Measurements from ENCODE around the gene PRKN.

The PRKN gene

GRCh38 chr6:161956082-161956481 is 771.5 kb downstream of the PRKN start:
- DNase-seq (ENCODE audit: low spot score), result no peak

GRCh38 chr6:161954699-161955276 is 772.8 kb downstream of the PRKN start:
- no peak for DNase-seq (ENCODE audit: low spot score)

- DNase-seq (ENCODE audit: low spot score), result no peak
Observed at GRCh38 chr6:161954077-161954476, 773.5 kb downstream of the PRKN start.

DNA sequence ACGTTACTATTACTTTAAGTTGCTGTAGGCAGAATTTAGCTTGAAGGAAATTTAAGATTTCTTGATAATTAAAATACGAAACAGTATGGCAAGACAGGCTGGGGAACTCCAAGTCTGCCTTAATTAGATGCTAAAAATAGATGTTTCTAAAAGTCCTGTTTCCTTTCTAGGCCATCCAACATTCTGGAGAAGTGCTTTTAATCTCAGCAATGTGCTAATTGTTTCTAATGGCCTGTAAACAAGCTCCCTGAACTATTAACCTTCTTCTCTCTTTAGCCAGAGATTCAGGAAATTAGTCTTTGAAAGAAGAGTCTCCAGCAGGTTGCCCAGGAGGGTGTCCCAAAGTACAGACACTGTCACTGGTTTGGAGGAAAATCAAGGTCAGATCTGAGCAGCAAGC is 776.4 kb downstream of the PRKN start:
- no peak for DNase-seq (ENCODE audit: low spot score)

GRCh38 chr6:161949531-161949930 is 778.0 kb downstream of the PRKN start:
- DNase-seq (ENCODE audit: low spot score), result no peak

- DNase-seq (ENCODE audit: low spot score), result no peak
Observed at GRCh38 chr6:161948462-161948861, 779.1 kb downstream of the PRKN start.

DNA sequence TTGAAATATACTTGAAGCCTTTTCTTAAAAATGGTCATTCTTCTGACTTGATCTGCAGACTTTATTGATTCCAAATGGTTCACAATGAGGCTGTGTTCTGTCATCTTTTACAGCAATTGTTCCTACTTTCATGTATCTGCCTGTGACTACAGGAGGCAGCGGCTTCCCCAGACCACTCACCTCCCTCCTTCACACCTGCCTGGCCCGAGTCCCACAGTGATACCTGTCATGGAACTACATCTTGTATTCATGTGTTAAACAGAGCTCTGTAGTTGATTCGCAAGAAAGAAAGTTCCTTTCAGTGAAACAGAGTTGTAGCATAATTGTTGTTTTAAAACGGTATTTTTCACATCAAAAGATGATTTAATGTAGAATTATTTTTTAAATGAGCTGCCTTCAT is 780.2 kb downstream of the PRKN start:
- no peak for DNase-seq (ENCODE audit: low spot score)

DNA sequence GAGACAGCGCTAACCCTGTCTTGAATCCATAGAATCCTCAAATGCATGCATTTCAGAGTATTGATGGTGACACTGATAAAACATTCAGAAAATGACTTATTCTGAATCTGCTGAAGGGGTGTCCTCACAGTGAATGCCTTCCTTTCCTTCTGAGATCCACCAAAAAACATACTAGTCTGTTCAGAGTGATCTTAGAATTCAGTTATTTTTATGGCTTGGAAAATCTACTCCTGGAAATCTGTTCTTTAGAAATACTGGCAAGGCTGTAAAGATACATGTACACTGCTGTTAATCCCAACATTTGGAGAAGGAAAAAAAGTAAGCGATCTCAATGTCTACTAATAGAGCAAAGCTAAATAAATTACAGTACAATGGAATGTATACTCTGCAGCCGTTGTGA is 781.1 kb downstream of the PRKN start:
- no peak for DNase-seq (ENCODE audit: low spot score)

GRCh38 chr6:161943561-161943960 is 784.0 kb downstream of the PRKN start:
- DNase-seq (ENCODE audit: low spot score), result no peak

GRCh38 chr6:161941565-161941964 is 786.0 kb downstream of the PRKN start:
- no peak for DNase-seq (ENCODE audit: low spot score)

- DNase-seq (ENCODE audit: low spot score), result no peak
Observed at GRCh38 chr6:161940519-161940918, 787.0 kb downstream of the PRKN start.

GRCh38 chr6:161926324-161926723 is 801.2 kb downstream of the PRKN start:
- DNase-seq (ENCODE audit: low spot score), result no peak

DNA sequence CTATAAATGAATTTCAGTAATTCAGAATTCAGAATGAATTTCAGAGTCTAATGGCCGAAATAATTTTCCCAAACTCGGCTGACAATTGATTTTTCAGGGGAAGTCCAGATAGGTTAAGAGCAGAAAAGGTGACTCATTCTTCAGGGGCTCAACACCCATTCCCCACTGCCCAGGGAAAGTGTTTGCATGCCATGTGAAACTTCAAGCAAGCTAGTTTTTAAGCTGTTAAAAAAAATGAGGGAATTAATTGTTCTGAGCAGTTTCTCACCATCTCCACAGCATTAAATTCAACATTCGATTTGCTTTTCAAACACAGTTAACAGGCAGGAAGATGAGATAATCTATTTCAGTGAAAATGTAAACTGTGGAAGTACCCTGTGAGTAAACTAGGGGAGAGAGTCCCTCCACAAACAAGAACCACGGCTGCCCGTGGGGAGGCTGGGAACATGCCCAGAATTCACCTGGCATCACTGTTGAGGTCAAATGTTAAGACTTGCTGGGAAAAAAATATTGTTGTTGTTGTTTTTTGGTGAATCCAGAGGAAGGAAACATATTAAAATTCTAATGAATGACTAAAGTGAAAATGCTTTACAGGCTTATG is 803.0 kb downstream of the PRKN start:
- DNase-seq (ENCODE audit: low spot score), result no peak

- peak; percentile 26 for DNase-seq (ENCODE audit: low spot score)
Observed at GRCh38 chr6:161922631-161923119, 804.9 kb downstream of the PRKN start.

DNA sequence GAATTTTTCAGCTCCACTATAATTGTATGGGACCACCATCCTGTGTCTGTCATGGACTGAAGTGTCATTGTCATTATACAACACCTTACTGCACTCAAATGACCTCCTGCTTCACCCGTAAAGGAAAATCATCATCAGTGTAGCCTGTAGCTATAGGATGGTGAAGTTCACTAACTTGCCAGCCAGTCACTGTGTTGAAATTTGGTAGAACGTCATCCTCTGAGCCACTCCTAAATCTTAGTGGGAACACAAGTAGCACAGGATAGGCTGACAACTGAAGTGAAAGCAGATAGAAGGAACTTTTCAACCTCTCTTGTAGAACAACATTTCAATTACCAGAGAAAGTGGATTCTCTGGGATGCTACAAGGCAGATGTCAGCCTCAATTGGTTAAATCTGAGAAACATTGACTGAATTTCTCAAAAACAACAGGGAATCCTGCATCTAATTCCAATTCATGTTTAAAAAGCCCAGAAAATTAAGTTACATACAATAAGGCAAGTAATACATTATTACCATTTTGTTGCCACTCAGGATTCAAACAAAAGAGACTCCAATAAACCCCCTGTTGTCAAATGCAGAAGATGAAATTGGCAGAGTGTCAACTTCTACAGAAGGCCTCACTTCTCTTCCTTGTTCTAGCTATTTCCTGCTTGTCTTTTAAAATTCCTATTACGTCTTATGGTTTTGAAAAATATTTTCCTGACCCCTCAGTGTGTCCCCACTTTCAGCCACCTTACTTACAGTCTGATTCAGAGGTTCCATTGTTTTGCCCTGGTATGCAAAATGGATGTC is 805.8 kb downstream of the PRKN start:
- no peak for DNase-seq (ENCODE audit: low spot score)

GRCh38 chr6:161919691-161920090 is 807.9 kb downstream of the PRKN start:
- DNase-seq (ENCODE audit: low spot score), result no peak

GRCh38 chr6:161918628-161919205 is 808.8 kb downstream of the PRKN start:
- no peak for DNase-seq (ENCODE audit: low spot score)

GRCh38 chr6:161918109-161918531 is 809.4 kb downstream of the PRKN start:
- DNase-seq (ENCODE audit: low spot score), result no peak

GRCh38 chr6:161917645-161918044 is 809.9 kb downstream of the PRKN start:
- DNase-seq (ENCODE audit: low spot score), result no peak

DNA sequence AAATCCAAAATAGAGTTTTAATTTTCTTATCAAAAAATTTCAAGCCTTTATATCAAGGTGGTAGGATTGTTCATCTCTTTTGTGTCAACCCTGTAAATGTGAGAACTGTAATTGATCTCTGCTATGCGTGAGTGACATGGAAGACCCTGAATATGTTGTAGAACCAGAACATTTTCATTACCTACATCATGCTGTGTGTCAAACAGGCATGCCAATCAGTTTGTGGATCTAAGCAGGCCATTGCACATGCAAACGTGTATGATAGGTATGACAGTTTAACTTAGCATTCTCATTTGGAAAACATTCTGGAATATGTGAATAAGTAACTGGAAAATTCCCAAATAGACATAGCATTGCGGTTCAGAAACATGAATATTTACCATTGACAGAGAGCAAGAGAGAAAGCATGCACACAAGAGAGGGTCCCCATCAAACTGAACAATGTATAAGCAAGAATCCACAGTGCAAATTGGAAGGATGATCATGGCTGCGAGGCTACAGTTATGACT is 812.1 kb downstream of the PRKN start:
- no peak for DNase-seq (ENCODE audit: low spot score)

DNA sequence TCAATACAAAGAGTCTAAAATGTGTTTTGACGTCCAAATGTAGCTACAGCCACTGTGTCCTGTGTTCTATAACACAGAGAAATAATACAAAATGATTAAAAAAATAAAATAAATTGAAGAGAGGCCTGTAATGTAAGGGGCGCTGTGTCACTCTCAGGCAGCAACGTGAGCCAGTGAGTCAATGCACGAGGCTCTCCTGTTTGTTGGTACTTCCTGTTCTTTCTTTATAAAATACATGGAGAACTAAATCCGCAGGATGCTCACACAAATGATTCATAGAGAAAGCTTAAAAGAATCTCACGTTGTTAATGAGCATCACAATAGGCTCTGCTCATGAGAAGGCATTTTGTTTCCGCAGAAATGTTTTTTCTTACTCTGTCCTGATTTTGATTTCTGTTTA is 818.7 kb downstream of the PRKN start:
- no peak for DNase-seq (ENCODE audit: low spot score)

- no peak for DNase-seq (ENCODE audit: low spot score)
Observed at GRCh38 chr6:161906571-161906970, 821.0 kb downstream of the PRKN start.
